Omental fat pad (tissue), 4 donors: ENCODE measurements around the gene CUL5. TPM values are rescaled to one million over a fixed set of nuclear protein-coding genes. Genes with fewer than 3 reads are reported as not detected.
"Not testable (repeated sequence)": the region's sequence is repeated elsewhere in the genome, so short reads cannot be mapped to it uniquely, and the experiment has no call there.

Experiments used
- ATAC-seq: fragments of 150-250 bp; one replicate; pipeline ENCODE4 v1.9.1; 2016; ENCODE audit warnings: mild to moderate bottlenecking, moderate library complexity; ENCODE audit not compliant: low FRiP score
- DNase-seq: peaks from one replicate; pipeline ENCODE4 v3.0.0-alpha.2; 2019; ENCODE audit warnings: low spot score
- CTCF ChIP-seq, 3 donors: fragments of 450-650 bp; IDR thresholded peaks; one replicate each; pipeline ENCODE4 v1.5.1; 2016 to 2017; ENCODE audit warnings: antibody characterized with exemption in 3 of 3, mild to moderate bottlenecking in 3 of 3, moderate library complexity in 2 of 3
- total RNA-seq, 4 donors: library from RNA; depleted of rRNA; stranded (reverse); fragments of >200 nt; gene quantifications; one replicate each; pipeline ENCODE4 v1.1.0, GENCODE V29; 2016

Gene CUL5
- total RNA-seq, 4 donors from 2014 or later = 21.7 to 44.6 (median 28.1) TPM

- TF ChIP-seq CTCF (IDR thresholded peaks at IDR 0.05) = no peak
- DNase-seq = no peak
- ATAC-seq = peak; percentile 9
Measured at GRCh38 chr11:108122166-108122628, 113.5 kb downstream of the CUL5 start.

GRCh38 chr11:108125096-108125495, 116.4 kb downstream of the CUL5 start:
- DNase-seq = no peak
- no peak for TF ChIP-seq CTCF (IDR thresholded peaks at IDR 0.05)
- no peak for ATAC-seq

GRCh38 chr11:108128772-108129171, 120.1 kb downstream of the CUL5 start:
- TF ChIP-seq CTCF (IDR thresholded peaks at IDR 0.05) = no peak
- ATAC-seq = no peak

GRCh38 chr11:108131993-108132392, 123.3 kb downstream of the CUL5 start:
- ATAC-seq (no peak), DNase-seq (no peak)
- TF ChIP-seq CTCF (IDR thresholded peaks at IDR 0.05) = no peak

More at GRCh38 chr11:108128772-108129171, 120.1 kb downstream of the CUL5 start:
- no peak for DNase-seq

GRCh38 chr11:108132993-108133538, 124.4 kb downstream of the CUL5 start:
- not testable (repeated sequence) for DNase-seq

GRCh38 chr11:108135845-108136544, 127.3 kb downstream of the CUL5 start:
- no peak for DNase-seq
- no peak for ATAC-seq
- TF ChIP-seq CTCF (IDR thresholded peaks at IDR 0.05) = no peak

More at GRCh38 chr11:108132993-108133538, 124.4 kb downstream of the CUL5 start:
- not testable (repeated sequence) for ATAC-seq

- DNase-seq (no peak), ATAC-seq (no peak)
- TF ChIP-seq CTCF (IDR thresholded peaks at IDR 0.05) = no peak
Measured at GRCh38 chr11:108137212-108137611, 128.5 kb downstream of the CUL5 start.
